SU-DHL-6 (cell line): ENCODE data around the gene NELL1.

Experiments used
- H2AFZ ChIP-seq: fragments of 200-600 bp; sonication (generic); 2 replicates; pipeline ENCODE4 v1.6.1; 2014; ENCODE audit warnings: low read depth, mild to moderate bottlenecking, moderate library complexity, mixed read lengths, antibody characterized with exemption, low read length; ENCODE audit not compliant: severe bottlenecking
- H3F3A ChIP-seq: fragments of 200-600 bp; shearing (Covaris generic); 2 replicates; pipeline ENCODE4 v1.6.0; 2016; ENCODE audit warnings: antibody characterized with exemption, mild to moderate bottlenecking; ENCODE audit not compliant: insufficient read depth
- H3K27ac ChIP-seq: fragments of 200-600 bp; sonication (generic); 2 replicates; pipeline ENCODE4 v1.5.1; 2016; ENCODE audit warnings: low read depth, mild to moderate bottlenecking, low read length, moderate library complexity, mixed read lengths
- H3K27me3 ChIP-seq: fragments of 200-600 bp; sonication (generic), shearing (Covaris generic); 2 replicates; pipeline ENCODE4 v1.6.0; 2014; ENCODE audit warnings: mild to moderate bottlenecking, low read length
- H3K36me3 ChIP-seq: fragments of 200-600 bp; sonication (generic); 2 replicates; pipeline ENCODE4 v1.6.1; 2014; ENCODE audit warnings: mild to moderate bottlenecking, low read length, mixed read lengths
- H3K4me2 ChIP-seq: fragments of 300-600, 200-600 bp; shearing (Covaris generic), sonication (generic); 2 replicates; pipeline ENCODE4 v1.6.0; 2014; ENCODE audit warnings: low read length, low read depth, mild to moderate bottlenecking; ENCODE audit not compliant: poor library complexity, severe bottlenecking
- H3K4me3 ChIP-seq: fragments of 200-600 bp; sonication (generic); 2 replicates; pipeline ENCODE4 v1.5.1; 2014; ENCODE audit warnings: antibody characterized with exemption, low read length, mild to moderate bottlenecking, mixed read lengths; ENCODE audit not compliant: insufficient read depth, poor library complexity, severe bottlenecking
- H3K79me2 ChIP-seq: fragments of 200-600 bp; sonication (generic); 2 replicates; pipeline ENCODE4 v1.6.1; 2014; ENCODE audit warnings: mild to moderate bottlenecking, low read length, moderate library complexity; ENCODE audit not compliant: insufficient read depth
- H3K9ac ChIP-seq: fragments of 200-600 bp; sonication (generic); 2 replicates; pipeline ENCODE4 v1.7.0; 2014; ENCODE audit warnings: mild to moderate bottlenecking, low read length
- H3K9me2 ChIP-seq: fragments of 200-600 bp; sonication (generic); replicated peaks from 2 replicates; pipeline ENCODE4 v1.6.1; 2014; ENCODE audit warnings: low read length; ENCODE audit not compliant: insufficient read depth
- H3K9me3 ChIP-seq: fragments of 200-600 bp; sonication (generic); 2 replicates; pipeline ENCODE4 v1.6.1; 2014; ENCODE audit warnings: low read length, mixed read lengths; ENCODE audit not compliant: insufficient read depth
- H4K20me1 ChIP-seq: fragments of 200-600 bp; sonication (generic); 2 replicates; pipeline ENCODE4 v1.6.1; 2014; ENCODE audit warnings: low read depth, mild to moderate bottlenecking, antibody characterized with exemption, low read length, moderate library complexity, mixed read lengths
- CTCF ChIP-seq: fragments of 200-600 bp; sonication (generic); IDR thresholded peaks from one replicate; pipeline ENCODE4 v1.5.1; 2017; ENCODE audit warnings: antibody characterized with exemption, mild to moderate bottlenecking, low read length, moderate library complexity; ENCODE audit not compliant: insufficient read depth, poor library complexity, severe bottlenecking
- EZH2phosphoT487 ChIP-seq: fragments of 200-600 bp; sonication (generic), shearing (Covaris generic); conservative IDR thresholded peaks from 2 replicates; pipeline ENCODE4 v1.6.1; 2018; ENCODE audit warnings: mild to moderate bottlenecking, antibody characterized with exemption, low read length, moderate library complexity, mixed read lengths

Gene NELL1

DNA sequence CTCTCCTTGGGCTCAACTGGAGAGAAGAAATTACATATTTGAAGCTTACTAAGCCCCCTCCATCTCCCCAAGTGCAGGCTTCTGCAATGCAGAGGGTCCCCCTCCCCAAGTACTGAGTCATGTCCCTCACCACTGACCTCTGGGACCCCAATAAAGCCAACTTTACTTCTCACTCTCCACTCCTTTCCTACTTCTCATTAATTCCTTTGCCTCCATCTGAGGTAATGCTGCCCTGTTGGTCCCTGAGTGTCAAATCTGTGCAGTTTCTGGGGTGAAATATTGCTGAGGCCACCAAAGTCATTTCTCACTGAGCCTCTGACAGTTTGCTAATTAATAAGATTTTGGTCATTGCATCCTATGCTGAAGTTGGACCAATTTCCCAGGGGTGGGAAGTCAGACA lies 101.6 kb downstream of the NELL1 start:
- Histone ChIP-seq H3K79me2 (no peaks in the 10 kb centered on the region), H3K4me2 (no peak overlapping the region), H3K36me3 (no peaks in the 10 kb centered on the region), H3K4me3 (no peak overlapping the region), H3F3A (no peaks in the 10 kb centered on the region), H3K9ac (no peak overlapping the region), H3K27me3 (no peaks in the 10 kb centered on the region), H3K9me3 (no peaks in the 10 kb centered on the region), H3K27ac (no peak overlapping the region), H2AFZ (no peak overlapping the region), H3K9me2 (no peaks in the 10 kb centered on the region), H4K20me1 (no peaks in the 10 kb centered on the region)
- TF ChIP-seq CTCF: no peak
- no peak for TF ChIP-seq EZH2phosphoT487

DNA sequence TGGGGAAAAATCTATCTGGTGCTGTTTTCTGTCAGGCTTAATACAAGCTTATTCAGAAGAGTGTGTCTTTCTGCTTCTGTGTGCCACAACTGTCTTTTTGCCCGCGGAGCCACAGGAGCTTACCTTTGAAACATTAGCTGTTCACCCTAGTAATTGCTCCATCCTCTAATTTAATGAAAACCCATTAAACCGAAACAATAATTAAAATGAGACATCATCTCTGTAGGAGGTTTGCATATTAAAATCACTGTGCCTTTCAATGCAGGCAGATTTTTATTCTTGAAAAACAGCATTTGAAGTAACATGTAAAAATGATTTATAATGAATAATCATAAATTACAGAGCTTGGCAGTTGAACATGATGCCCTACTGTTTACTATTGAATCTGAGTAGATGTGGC lies 102.3 kb downstream of the NELL1 start:
- no peaks in the 10 kb centered on the region for H3K9me2 ChIP-seq
- H3K9me3 ChIP-seq: no peaks in the 10 kb centered on the region
- no peaks in the 10 kb centered on the region for H4K20me1 ChIP-seq
- no peak overlapping the region for H3K27ac ChIP-seq
- TF ChIP-seq EZH2phosphoT487 (no peak), CTCF (no peak)
- H2AFZ ChIP-seq: no peak overlapping the region
- no peak overlapping the region for H3K4me3 ChIP-seq
- no peaks in the 10 kb centered on the region for H3F3A ChIP-seq
- H3K36me3 ChIP-seq: no peaks in the 10 kb centered on the region
- H3K4me2 ChIP-seq: no peak overlapping the region
- no peaks in the 10 kb centered on the region for H3K79me2 ChIP-seq
- no peak overlapping the region for H3K9ac ChIP-seq
- no peaks in the 10 kb centered on the region for H3K27me3 ChIP-seq

- Histone ChIP-seq H3K36me3 (no peaks in the 10 kb centered on the region), H3K4me2 (no peak overlapping the region), H3K27me3 (no peaks in the 10 kb centered on the region), H3K9ac (no peak overlapping the region), H4K20me1 (no peaks in the 10 kb centered on the region), H3K4me3 (no peak overlapping the region), H3K9me2 (no peaks in the 10 kb centered on the region), H2AFZ (no peak overlapping the region), H3K9me3 (no peaks in the 10 kb centered on the region), H3K79me2 (no peaks in the 10 kb centered on the region), H3F3A (no peaks in the 10 kb centered on the region), H3K27ac (no peak overlapping the region)
- TF ChIP-seq CTCF (no peak), EZH2phosphoT487 (no peak)
Measured at GRCh38 chr11:20775331-20775730, 105.9 kb downstream of the NELL1 start.

DNA sequence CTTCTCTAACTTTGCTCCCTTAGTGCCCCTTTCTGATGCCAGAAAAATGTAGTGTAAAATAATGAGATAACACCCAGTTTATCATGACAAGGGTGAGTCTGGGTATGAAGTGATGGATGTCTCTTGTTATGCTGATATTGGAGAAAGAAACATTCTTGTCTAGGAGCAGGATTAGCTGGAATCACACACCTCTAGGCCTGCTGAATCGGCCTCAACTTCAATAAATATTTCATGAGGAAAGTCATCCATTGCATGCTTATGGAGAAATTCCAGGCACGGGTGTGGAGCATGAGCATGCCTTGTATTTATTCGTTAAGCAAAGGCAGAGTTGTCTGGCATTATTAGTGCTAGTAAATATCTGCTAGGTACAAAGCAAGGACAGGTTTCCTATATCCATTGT lies 113.4 kb downstream of the NELL1 start:
- Histone ChIP-seq H3K27ac (no peak overlapping the region), H3K36me3 (no peaks in the 10 kb centered on the region), H3K4me2 (no peak overlapping the region), H3K9me2 (no peaks in the 10 kb centered on the region), H3K79me2 (no peaks in the 10 kb centered on the region), H3K9me3 (no peaks in the 10 kb centered on the region), H4K20me1 (no peaks in the 10 kb centered on the region), H3K9ac (no peak overlapping the region), H3F3A (no peaks in the 10 kb centered on the region), H2AFZ (no peak overlapping the region), H3K4me3 (no peak overlapping the region), H3K27me3 (no peaks in the 10 kb centered on the region)
- TF ChIP-seq CTCF (no peak), EZH2phosphoT487 (no peak)
